ENCODE measurements around the gene TMEM120B.

The TMEM120B gene

GRCh38 chr12:121823101-121823726 lies 110.7 kb downstream of the TMEM120B start:
- no peak for FAIRE-seq

GRCh38 chr12:121823727-121824115 lies 111.2 kb downstream of the TMEM120B start:
- FAIRE-seq, result no peak

- no peak for FAIRE-seq
These were observed 112.5 kb downstream of the TMEM120B start for GRCh38 chr12:121825041-121825523.

- no peak for FAIRE-seq
These were observed 114.0 kb downstream of the TMEM120B start for GRCh38 chr12:121826318-121827150.

GRCh38 chr12:121827351-121828099 lies 115.0 kb downstream of the TMEM120B start:
- no peak for FAIRE-seq

GRCh38 chr12:121828306-121828705 lies 115.8 kb downstream of the TMEM120B start:
- FAIRE-seq, result no peak

- no peak for FAIRE-seq
These were observed 116.3 kb downstream of the TMEM120B start for GRCh38 chr12:121828826-121829225.

- no peak for FAIRE-seq
These were observed 116.8 kb downstream of the TMEM120B start for GRCh38 chr12:121829250-121829918.

- no peak for FAIRE-seq
These were observed 117.6 kb downstream of the TMEM120B start for GRCh38 chr12:121830134-121830533.

GRCh38 chr12:121830588-121831265 lies 118.2 kb downstream of the TMEM120B start:
- FAIRE-seq, result no peak
